NCI-H345 treated with DMSO at 0.1 percent for 48 hours (cell line): Measurements from ENCODE around the gene ACSS1.

Experiments
- DNase-seq: peaks from one replicate; lab custom pipeline; 2025; ENCODE audit not compliant: unreplicated experiment; lab: John Stamatoyannopoulos, UW

The ACSS1 gene

DNA sequence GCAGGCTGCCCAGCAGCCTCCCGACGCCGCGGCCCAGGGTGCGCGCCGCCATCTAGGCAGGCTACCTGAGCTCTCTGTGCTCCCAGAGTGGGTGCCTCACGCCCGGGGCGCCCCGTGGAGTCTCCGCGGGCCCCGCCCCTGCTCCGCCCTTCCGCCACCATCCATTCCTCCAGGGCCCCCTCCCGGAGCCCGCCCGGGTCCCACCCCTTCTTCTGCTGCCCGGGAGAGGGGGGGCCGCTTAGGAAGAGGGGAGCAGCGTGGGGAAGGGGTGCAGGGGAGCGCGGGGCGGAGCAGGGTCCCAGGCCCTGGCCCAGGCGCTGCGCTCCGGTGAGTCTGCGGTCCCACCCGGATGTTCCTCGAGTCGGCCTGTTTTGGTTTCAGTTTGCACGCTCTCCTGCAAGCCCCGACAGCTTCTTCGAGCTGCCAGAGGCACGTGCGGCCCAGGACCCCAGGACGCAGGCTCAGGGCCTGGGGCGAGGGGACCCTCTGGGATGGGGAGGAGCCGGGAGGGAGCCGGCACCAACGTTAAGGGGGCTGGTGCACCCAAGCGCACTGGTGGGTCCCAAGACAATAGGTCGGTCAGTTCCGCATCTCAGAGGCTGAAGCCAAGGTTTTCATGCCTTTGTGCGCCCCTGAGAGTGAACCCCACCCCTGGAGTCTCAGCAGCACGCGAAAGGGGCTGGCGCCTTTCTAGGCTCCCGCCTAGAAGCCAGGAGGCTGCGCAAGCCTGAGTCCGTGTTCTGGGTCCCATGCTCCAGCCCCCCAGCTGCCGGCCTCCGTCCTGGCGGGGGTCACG is at the start of gene ACSS1:
Gene ACSS1 (minus strand): TSS at position 89 of the 796 bp plus-strand sequence. CDS start 37 bp downstream, at position 52.
- no peak for DNase-seq

DNA sequence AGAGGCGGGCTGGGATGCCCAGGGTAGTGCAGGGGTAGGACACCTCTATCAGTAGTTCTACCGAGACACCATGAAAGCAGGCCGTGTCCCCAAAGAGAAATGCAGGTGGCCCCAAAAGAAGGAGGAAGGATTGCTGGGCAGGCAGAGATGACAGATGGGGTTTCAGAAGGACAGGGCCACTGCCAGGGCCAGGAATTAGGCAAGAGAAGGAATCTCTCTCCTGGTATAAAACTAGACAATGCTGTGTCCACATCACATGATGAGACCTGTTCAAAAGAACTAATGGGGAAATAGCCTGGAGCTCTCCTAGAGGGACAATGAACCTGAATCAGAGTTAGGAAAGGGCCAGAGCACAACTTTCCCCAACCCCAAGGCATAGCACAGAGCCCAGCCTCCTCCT is 45.6 kb upstream of the ACSS1 start:
- no peak for DNase-seq

DNA sequence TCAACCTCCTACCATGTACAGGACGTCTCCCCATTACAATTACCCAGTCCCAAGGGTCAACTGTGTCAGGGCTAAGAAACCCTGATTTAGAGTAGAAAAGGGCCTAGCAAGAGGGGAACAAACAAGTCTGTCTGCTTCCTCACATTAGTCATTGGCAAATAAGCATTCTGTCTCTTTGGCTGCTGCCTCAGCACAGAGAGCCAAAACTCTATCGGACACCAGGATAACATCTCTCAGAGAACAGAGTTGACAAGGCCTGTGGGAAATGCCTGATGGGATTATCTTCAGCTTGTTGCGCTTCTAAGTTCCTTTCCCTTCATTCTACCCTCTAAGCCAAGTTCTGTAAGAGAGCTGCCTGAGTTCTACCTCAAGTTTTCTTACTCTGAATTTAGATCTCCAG is 43.0 kb upstream of the ACSS1 start:
- DNase-seq, result no peak

DNA sequence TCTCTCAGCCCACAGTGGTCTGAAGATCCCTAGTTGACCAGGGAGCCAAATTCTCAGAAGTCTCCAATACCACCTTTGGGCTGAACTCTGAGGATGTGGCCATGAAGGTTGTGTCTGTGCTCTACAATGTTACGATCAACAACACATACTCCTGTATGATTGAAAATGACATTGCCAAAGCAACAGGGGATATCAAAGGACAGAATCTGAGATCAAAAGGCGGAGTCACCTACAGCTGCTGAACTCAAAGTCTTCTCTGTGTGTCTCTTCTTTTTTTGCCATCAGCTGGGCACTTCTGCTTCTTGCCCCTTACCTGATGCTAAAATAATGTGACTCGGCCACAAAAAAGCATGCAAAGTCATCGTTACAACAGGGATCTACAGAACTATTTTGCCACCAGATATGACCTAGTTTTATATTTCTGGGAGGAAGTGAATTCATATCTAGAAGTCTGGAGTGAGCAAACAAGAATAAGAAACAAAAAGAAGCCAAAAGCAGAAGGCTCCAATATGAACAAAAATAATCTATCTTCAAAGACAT is 41.7 kb upstream of the ACSS1 start:
- DNase-seq, result no peak

DNA sequence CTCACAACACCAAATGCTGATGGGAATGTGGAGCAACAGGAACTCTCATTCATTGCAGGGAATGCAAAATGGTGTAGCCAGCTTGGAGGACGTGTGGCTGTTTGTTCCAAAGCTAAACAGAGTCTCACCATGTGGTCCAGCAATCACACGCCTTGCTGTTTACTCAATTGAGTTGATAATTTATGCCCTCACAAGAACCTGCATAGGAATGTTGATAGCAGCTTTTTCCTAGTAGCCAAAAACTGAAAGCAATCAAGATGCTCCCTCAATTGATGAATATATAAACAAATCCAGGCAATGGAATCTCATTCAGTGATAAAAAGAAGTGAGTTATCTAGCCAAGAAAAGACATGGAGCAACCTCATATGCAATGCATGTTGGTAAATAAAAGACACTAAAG is 39.6 kb upstream of the ACSS1 start:
- no peak for DNase-seq

DNA sequence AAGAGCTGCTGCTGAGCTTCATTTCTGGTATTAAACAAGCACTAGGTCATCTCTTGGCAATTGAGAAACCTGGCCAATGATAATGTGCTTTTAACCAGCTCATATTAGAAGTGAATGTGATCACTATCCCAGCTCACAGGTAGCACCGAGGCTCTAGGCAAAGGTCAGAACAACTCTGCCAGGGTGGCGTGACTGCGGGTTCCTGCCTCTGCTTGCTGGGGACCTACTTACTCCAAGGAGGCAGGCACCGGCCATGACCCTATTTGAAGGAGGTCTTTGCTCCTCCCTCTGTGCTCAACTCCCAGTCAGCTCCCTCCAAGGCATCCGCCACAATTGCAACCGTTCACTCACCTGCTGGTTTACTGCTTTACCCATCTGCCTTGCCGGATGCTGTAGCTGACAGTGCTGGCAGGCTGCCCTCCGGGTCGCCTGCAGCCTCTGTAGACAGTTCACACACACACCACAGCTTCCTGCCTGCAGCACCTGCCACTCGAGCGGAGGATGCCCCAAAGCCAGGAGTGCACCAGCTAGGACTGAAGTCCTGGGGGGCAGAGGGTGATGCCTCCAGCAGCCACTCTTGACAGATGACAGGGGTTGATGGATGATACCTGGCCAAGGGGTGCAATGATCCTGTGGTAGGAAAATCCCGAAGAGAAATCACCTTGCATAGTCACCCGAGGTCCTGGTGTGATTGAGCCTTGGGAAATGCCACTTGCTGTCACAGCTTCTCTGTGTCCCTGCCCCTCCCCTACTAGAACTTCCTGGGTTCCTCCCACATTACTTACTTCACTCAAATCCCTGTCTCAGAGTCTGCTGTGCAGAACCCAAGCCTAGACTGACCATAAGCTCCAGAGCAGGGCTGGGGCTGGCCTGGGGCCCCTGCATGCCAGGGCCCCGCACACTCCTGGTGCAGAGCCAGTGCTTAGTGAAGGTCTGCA is 32.8 kb upstream of the ACSS1 start:
- DNase-seq, result peak; percentile 88

DNA sequence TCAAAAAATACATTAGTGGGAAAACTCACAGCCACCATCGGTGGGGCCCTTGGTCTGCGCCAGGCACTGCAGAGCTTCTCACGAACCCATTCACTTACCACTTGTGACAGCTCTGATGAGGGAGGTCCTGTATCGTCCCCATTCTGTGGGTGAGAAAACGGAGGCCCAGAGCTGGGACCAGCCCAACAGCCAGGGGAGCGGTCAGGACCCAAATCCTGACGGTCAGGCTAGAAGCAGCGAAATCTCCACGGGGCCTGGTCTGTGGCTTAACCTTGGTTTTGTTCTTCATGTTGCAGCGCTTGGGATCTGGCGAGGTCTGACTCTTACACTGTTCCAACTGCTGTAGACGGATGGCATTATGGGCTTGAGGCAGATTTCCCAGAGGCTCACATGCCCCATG is 31.7 kb upstream of the ACSS1 start:
- no peak for DNase-seq

DNA sequence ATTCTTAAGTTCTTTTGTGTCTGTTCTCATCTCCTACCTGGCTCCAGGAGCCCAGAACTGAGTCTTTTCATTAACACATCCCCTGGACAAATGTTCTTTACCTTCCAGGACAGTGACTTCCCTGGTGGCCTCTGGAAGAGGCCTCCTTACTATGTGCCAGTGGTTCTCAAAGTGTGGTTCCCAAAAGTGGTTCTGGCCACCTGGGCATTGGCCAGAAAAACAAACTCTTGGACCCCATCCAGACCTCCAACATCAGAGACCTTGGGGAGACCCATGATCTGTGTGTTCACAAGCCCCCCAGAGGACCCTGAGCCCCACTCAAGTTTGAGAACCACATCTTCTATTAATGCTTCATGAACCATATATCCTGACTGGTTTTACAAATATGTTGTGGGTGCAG is 31.2 kb upstream of the ACSS1 start:
- no peak for DNase-seq

DNA sequence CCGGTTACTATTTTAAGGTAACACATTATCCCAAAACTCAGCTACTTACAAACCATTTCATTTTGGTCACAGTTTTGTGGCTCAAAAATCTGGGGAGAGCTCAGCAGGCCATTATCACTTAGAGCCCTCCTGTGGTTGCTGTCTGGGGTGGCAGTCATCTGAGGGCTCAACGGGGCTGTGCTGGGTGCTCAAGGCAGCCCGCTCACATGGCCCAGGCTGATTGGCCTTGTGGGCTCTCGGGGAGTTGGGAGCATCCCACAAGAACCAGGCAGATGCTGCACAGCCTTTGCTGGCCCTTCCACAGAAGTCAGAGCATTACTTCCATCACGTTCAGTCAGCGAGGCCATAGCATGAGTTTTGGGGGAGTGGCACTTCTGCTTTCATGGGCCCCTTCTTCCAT is 30.3 kb upstream of the ACSS1 start:
- DNase-seq, result no peak

DNA sequence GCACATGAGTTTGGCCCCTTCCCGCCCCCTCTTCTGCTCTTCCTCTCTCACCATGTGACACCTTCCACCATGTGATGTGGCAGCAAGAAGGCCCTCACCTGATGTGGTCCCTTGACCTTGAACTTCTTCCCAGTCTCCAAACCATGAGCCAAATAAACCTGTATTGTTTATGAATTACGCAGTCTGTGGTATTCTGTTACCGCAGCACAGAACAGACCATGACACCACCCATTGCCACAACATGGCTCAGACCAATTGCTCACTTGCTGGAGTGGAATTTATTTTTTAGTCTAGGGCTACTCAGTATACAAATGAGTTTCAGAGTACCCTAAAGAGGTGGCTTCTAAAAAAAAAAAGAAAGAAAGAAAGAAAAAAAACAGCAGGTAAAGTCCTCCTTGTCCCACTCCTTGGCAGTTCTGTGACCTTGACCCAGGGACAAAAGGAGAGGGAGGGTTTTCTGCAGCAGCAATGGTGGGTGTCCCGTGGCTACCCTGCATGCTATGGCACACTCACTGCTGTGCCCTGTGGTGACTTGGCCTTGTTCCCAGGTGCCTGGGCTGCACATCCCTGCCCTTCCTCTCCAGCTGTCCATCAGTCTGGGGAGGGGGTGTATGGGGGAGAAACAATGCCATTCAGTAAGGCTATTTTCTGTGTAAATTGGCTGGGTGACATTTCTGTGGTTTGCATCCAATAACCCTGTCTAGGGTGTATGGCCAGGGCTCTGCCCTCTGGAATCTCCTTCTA is 29.4 kb upstream of the ACSS1 start:
- DNase-seq, result peak; percentile 84

DNA sequence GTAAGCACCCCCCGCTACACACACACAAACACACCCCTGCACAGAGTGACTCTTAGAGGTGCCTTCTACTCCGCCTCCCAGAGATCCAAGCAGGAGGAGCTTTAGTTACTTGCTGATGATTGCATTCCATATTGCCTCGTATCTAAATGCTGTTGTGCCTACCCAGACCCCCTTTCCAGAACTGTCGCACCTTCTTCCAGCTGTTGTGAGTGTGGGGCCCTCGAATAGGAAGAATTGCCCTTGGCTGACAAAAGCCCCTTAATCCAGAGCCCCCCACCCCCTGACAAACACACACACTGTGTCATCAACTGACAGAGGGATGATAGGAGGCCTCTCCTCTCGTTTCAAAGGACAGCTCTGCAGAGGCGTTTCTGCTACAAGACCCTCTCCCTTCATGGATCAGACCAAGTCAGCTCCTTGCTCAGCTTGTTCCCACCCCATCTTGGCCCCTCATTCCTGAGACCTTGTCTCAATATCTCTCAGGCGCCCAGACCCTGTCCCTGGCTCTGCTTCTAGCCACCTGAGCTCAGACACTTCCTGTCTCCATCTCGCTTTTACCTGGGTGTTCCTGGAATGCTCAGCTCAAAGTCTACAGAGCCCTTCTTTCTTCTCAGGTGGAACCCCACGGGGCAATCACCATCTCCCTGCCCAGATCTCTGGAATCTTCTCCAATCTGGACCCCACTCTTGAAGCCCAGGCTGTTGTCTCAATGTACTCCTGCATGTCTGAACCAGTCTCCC is 28.0 kb upstream of the ACSS1 start:
- no peak for DNase-seq

DNA sequence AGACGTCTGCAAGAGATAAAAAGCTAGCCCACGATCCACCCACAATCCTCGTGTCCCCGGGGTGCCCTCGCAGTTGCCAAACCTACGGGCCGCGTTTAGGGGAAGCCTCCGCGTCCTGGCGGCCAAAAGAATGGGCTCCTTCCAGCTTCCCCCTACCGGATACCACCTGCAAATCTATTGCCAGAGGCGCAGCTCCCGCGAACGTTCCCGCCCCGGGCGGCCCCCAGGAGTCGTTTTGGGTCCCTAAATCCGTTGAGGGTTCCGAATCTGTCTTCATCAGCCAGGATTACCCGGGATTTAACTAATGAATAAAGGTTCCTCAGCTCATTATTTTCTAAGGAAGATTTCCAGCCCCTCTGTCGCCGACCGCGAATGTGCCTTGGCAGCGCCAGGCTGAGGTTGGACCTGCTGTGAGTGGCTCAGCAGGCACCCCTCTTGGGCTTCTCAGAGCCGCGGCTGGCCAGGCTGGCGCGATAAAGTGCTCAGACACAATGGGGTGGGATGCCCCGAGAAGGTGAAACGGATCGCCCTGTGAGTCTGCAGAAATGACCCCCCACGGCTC is 26.8 kb upstream of the ACSS1 start:
- no peak for DNase-seq

DNA sequence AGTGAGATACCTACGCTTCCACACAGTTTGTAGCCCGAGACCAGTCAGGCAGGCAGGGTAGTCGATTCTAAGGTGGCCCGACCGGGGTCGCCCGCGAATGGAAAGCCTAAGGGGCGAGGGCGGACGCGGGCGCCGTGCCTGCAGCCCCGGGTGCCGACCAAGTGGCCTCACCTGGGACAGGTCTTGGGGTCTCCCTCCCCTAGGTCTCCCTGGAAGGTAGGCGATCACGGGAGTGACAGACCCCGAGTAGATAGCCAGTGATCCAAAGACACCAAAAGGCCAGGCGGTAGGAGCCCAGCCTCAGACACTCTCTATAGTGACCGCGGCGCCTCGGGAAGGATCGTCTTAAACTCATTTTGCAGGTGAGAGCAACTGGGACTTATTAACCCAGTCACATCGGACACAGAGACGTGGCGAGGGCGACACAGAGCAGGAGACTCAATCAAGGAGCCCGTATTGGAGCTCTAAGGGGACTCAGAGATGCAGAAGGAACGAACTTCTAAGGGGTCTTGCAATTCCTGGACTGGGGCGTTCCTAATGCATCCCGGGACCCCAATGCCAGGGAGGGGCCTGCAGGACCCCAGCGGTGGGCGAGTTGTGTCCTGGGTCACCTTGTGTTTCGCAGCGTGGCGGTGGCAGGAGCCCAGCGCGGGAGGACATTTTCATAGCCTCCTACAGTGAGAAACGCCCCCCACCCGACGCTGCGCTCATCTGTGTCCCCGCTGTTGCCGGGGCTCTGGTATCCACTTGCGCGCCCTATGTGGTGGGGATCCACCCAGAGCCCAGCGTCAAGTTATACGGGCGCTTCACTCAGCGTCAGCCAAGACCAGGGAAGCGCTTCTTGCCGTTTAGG is 26.1 kb upstream of the ACSS1 start:
- no peak for DNase-seq

DNA sequence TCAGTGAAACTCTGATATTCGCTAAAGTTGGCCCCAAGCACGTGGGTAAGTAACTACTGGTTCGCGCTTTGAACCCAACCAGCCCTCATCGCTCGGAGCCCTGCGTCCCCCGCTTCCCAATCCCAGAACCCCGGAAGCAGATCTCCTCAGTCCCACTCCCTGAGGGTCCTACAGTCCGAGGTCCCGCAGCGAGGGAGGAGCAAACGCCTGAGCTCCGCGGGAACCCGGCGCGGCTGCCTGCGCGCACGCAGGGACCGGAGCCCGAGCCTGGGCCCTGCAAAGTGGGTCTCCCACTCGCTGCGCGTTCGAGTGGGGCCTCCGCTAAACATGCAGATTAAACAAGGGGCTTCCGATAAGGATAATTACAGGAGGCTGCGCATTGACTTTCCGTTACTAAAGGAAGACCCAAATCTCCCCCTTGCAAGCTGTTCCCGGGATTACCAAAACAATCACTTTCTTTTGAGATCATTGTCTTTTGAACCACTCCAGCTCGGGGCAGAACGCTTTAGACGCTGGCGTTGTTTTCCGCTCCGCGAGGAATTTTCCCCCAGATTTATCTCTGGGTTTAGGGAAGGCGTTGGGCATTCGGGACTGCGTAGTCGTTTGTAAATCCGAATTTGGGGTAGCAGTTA is 25.3 kb upstream of the ACSS1 start:
- DNase-seq, result no peak

DNA sequence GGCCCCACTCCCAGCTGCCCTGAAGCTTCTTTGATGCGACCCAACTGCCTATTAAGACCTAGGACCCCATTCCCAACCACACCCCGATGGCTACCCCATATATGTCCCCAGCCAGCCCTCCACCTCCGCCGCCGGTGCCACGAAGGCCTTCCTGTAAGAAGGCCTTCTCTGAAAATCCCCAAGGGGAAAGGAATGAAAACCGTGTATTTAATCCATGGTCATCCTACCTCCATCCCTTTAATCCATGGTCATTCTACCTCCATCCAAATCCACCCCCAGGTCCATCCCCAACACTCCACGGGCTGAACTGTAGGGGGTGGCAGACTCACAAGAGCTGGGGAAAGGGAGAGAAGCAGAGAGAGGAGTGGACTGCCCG is 24.5 kb upstream of the ACSS1 start:
- DNase-seq, result no peak

DNA sequence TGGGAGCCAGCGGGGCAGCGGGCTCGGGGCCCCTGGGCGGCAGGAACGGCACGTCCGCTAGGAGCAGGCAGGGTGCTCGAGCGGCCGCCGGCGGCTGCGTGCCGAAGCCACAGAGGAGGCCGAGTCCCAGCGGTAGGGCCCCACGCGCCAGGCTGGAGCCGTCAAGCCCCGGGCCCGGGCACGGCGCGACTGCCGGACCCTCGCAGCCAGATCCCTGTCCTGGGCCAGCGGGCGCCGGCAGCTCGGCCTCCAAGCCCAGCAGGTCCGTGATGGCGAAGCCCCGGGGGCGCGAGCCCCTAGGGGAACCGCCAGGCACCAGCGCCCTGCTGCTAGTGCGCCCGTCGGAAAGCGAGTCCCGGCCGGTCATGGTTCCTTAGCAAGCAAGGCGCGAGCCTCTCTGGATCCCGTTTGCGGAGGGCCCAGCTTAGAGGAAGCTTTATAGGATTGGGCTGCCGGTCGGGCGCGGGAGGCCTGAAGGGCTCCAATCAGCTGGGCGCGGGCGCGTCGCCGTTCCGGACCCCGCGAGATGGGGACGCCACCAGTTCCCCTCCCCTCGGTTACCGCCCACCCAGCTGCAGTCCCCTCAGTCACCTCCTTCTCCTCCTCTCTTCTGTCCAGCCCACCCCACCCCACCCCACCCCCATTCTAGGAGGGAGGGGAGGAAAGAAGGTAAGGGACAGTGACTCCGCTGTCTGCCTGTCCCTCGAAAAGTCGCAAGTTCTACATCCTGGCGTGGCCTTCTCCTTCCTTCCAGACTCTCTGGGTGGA is 24.0 kb upstream of the ACSS1 start, which contains the start of gene VSX1:
Gene VSX1 (minus strand): TSS at position 412 of the 768 bp plus-strand sequence. CDS start 45 bp downstream, at position 367.
- no peak for DNase-seq

DNA sequence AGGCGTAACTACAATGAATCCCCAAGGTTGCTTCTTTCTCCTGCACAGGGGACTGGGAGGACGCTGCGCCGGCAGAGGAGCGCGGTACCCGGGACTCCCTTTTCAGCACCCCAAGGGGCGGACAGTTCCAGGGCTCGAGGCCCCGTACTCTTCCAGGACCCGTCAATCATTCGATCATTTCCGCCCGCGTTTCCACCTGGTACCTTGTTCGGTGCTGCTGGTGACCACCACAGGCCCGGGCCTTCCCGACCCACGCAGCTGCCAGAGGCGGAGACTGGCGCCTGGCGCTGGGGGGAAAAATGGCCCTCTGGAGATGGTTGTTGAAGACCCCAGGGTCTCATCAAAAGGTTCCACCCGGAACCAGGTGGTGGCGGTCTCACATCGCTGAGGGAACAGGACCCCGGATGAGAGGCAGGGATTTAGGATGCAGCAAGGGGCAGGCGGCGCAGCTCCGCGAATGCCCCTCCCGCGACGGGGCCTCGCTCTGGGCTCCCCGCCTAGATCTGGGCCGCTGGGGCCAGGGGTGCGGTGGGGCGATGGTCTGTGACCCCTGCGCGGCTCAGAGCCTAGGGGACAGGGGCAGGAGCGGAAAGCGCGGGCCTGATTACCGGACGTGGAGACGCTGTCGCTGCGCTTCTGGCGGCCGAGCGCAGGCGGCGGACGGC is 23.3 kb upstream of the ACSS1 start:
- no peak for DNase-seq
